Uterus (tissue), 4 donors: ENCODE data around the gene SNX14. TPM values are rescaled to one million over a fixed set of nuclear protein-coding genes. Genes with fewer than 3 reads are reported as not detected.

Source experiments
- DNase-seq, 2 donors: peaks; one replicate each; pipeline ENCODE4 v3.0.0-alpha.2; 2019 to 2020
- H3K27ac ChIP-seq, 2 donors: fragments of 200-600 bp; sonication (generic); 1 replicate in 1 of 2; 2 replicates in 1 of 2; pipeline ENCODE4 v1.5.1; 2016 to 2018
- H3K27me3 ChIP-seq, 2 donors: fragments of 200-600 bp; sonication (generic); one replicate each; pipeline ENCODE4 v1.5.1; 2018 to 2019; ENCODE audit warnings: control low read depth in 1 of 2
- H3K36me3 ChIP-seq, 2 donors: fragments of 200-600 bp; sonication (generic); one replicate each; pipeline ENCODE4 v1.5.1; 2019; ENCODE audit warnings: control low read depth in 1 of 2
- H3K4me1 ChIP-seq, 2 donors: fragments of 200-600 bp; sonication (generic); one replicate each; pipeline ENCODE4 v1.5.1; 2018 to 2019; ENCODE audit warnings: control low read depth in 1 of 2
- H3K4me3 ChIP-seq, 2 donors: fragments of 200-600 bp; sonication (generic); 1 replicate in 1 of 2; 2 replicates in 1 of 2; pipeline ENCODE4 v1.5.1; 2018 to 2019; ENCODE audit warnings: mild to moderate bottlenecking in 1 of 2
- H3K9me3 ChIP-seq, 2 donors: fragments of 200-600 bp; sonication (generic); one replicate each; pipeline ENCODE4 v1.5.1; 2019; ENCODE audit warnings: control low read depth in 1 of 2
- CTCF ChIP-seq, 4 experiments: fragments of 200-600 bp in 2 of 4; fragments of 450-650 bp in 2 of 4; sonication (generic) in 2 of 4; IDR thresholded peaks; one replicate each; pipeline ENCODE4 v1.5.1; 2016 to 2019; ENCODE audit warnings: antibody characterized with exemption in 4 of 4, mild to moderate bottlenecking in 2 of 4, moderate library complexity in 1 of 4
- POLR2A ChIP-seq, 2 donors: fragments of 450-650 bp; IDR thresholded peaks; one replicate each; pipeline ENCODE4 v1.6.1; 2016; ENCODE audit warnings: antibody characterized with exemption in 2 of 2, mild to moderate bottlenecking in 1 of 2, moderate library complexity in 1 of 2
- intact Hi-C: fragments of 100-400 bp; cut with DNase I; formaldehyde crosslinking; loops from one replicate; pipeline ENCODE4 v1.15.1; 2023; ENCODE audit warnings: low total_unique reads
- total RNA-seq, 4 donors: library from RNA; depleted of rRNA in 3 of 4; stranded (reverse); fragments of >200 nt in 3 of 4; gene quantifications; one replicate each; pipeline versions ENCODE4 v1.1.0 to v1.2.4, GENCODE V29; 2014 to 2023
- donor health status: DM: yes; HTN: yes; CAD: no.

Gene SNX14
- total RNA-seq, 4 donors from 2014 or later: 41.8 to 174 (median 81.3) TPM

GRCh38 chr6:85494547-85495536, 98.8 kb downstream of the SNX14 start:
- Histone ChIP-seq H3K4me3 (no peak overlapping the region), H3K9me3 (no peaks in the 10 kb centered on the region), H3K27me3 (no peaks in the 10 kb centered on the region), H3K27ac (no peak overlapping the region), H3K4me1 (no peaks in the 10 kb centered on the region), H3K36me3 (no peaks in the 10 kb centered on the region)
- TF ChIP-seq POLR2A (IDR thresholded peaks at IDR 0.05) (no peak), CTCF (IDR thresholded peaks at IDR 0.05) (no peak)
- intact Hi-C loops: no loop called here
- DNase-seq: no peak

GRCh38 chr6:85493389-85493788, 100.3 kb downstream of the SNX14 start:
- DNase-seq: no peak
- Histone ChIP-seq H3K9me3 (no peaks in the 10 kb centered on the region), H3K36me3 (no peaks in the 10 kb centered on the region), H3K27ac (no peak overlapping the region), H3K4me3 (no peak overlapping the region), H3K4me1 (no peaks in the 10 kb centered on the region), H3K27me3 (no peaks in the 10 kb centered on the region)
- intact Hi-C loops: no loop called here
- TF ChIP-seq POLR2A (IDR thresholded peaks at IDR 0.05) (no peak), CTCF (IDR thresholded peaks at IDR 0.05) (no peak)

- no peak for TF ChIP-seq CTCF (IDR thresholded peaks at IDR 0.05)
- no peak for DNase-seq
- no peaks in the 10 kb centered on the region for H3K36me3 ChIP-seq
- no peaks in the 10 kb centered on the region for H3K9me3 ChIP-seq
- intact Hi-C loops: no loop called here
- no peaks in the 10 kb centered on the region for H3K27me3 ChIP-seq
- H3K4me3 ChIP-seq: no peak overlapping the region
- H3K27ac ChIP-seq: no peak overlapping the region
- no peaks in the 10 kb centered on the region for H3K4me1 ChIP-seq
Measured at GRCh38 chr6:85490516-85491248, 103.0 kb downstream of the SNX14 start.

GRCh38 chr6:85484948-85485347, 108.7 kb downstream of the SNX14 start:
- TF ChIP-seq CTCF (IDR thresholded peaks at IDR 0.05): no peak
- no peak for TF ChIP-seq POLR2A (IDR thresholded peaks at IDR 0.05)

GRCh38 chr6:85483846-85484245, 109.8 kb downstream of the SNX14 start:
- Histone ChIP-seq H3K27me3 (no peaks in the 10 kb centered on the region), H3K4me3 (no peak overlapping the region), H3K4me1 (peaks cover 0 to 7% of the 10 kb centered on the region in 2 donors), H3K36me3 (no peaks in the 10 kb centered on the region), H3K9me3 (no peaks in the 10 kb centered on the region), H3K27ac (no peak overlapping the region)
- intact Hi-C loops: loop anchor here (5.0 kb wide), 1 partner anchor 127 kb away; no protein-coding TSS in a partner anchor
- DNase-seq: no peak
- TF ChIP-seq POLR2A (IDR thresholded peaks at IDR 0.05): no peak
- no peak for TF ChIP-seq CTCF (IDR thresholded peaks at IDR 0.05)

More at GRCh38 chr6:85484948-85485347, 108.7 kb downstream of the SNX14 start:
- H3K4me3 ChIP-seq: no peak overlapping the region
- DNase-seq: no peak
- intact Hi-C loops: loop anchor here (5.0 kb wide), 1 partner anchor 128 kb away; no protein-coding TSS in a partner anchor
- peaks cover 0 to 7% of the 10 kb centered on the region in 2 donors for H3K4me1 ChIP-seq
- H3K9me3 ChIP-seq: no peaks in the 10 kb centered on the region
- H3K27me3 ChIP-seq: no peaks in the 10 kb centered on the region
- H3K27ac ChIP-seq: no peak overlapping the region
- H3K36me3 ChIP-seq: no peaks in the 10 kb centered on the region
